ENCODE results near the gene RNASEH2A.
"Not testable (repeated sequence)": the region's sequence is repeated elsewhere in the genome, so short reads cannot be mapped to it uniquely, and the experiment has no call there.

Gene RNASEH2A

DNA sequence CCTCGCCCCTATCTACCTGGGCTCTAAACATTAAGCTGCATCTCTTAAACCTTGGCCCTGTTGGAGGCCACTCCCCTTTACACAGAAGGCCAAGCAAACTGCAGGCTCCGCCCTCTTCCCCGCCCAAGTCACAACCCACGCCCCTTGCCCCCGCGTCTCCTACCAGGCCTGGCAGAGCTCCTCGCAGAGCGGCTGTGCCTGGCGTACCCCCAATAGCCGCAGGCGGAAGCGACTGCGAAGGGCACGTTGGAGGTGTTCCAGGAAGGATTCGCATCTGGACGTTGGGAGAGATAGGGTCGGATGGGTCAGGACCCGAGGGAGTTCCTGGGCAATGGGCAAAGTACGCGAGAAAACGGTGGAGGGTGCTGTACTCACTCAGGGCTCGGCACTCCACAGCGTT lies 22.1 kb downstream of the RNASEH2A start:
- no peak for DNase-seq (ENCODE audit: low read depth in 1 of 2, low spot score in 1 of 2)

DNA sequence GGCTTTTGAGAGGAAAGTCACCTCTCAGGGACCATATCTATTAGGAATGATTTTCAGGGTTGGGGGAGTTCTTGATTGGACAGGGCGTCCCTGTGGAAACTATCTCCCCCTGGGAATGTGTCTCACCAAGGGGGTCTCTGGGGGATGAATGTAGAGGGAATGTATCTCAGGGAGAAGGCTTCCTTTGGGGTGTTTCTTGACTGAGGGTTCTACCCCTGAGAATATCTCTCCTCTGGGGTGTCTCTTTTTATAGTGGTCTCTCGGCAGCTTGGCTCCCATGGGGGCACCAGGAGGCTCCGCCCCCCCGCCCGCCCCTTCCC lies 27.0 kb downstream of the RNASEH2A start:
- no peak for DNase-seq (ENCODE audit: low read depth in 1 of 2, low spot score in 1 of 2)

DNA sequence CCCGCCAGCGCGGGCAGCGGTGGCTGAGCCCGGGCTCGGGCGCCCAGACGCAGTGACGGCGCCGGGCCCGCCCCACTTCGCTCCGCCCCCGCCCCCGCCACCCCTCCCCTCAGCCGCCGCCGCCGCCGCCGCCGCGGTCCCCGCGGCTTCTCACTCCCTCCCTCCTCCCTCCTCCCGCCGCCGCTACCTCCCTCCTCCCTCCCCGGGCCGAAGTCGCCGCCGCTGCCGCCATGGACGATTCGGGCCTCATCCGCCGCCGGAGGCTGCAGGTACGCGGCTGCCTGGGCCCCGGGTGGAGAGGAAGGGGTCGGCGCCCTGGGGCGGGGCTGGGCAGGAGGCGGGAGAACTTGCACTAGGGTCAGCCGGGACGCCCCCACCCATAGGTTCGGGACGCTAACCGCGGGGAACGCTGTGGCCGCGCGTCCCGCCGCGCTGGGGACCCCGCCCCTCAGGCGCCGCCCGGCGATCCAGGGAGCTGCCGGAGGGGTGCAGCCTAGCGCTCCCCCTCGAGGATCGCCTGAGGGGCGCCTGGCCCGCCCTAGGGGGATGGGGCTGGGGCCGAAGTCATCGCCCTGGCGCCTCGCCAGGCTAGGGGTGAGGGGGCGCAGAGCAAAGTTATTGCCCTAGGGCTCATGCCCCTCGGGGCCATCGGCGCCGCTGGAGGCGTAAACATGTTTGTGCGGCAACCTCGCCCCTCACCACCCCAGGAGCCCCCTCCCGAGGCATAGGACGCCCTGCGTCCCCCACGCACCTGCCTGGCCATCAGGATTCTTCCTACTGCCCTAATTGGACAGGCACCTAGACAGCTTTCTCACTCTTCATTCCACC lies 27.6 kb downstream of the RNASEH2A start:
- no peak for DNase-seq (ENCODE audit: low read depth in 1 of 2, low spot score in 1 of 2)

DNA sequence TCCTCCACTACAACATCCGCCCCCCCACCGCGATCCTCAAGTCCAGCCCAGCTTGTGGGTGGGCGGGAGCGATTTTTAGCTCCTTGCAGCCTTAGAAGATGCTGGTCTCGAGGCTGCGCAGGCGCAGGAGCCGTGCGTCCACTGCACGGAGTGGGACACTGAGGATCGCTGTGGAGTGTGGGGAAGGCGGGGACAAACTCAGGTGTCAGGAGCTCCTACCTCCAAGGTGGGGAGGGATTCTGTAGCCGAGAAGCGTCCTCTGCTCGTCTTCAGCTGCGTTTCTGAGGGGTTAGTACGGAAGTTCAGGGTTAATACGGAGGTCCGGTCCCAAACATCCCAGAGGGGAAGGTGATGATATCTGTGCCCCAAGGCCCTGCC lies 28.2 kb downstream of the RNASEH2A start, which contains the start of gene RTBDN:
Gene RTBDN, minus strand, starts transcription at position 14 of the 378 bp plus-strand sequence. CDS start 4,600 bp downstream, outside the sequence.
- no peak for DNase-seq (ENCODE audit: low read depth in 1 of 2, low spot score in 1 of 2)

DNA sequence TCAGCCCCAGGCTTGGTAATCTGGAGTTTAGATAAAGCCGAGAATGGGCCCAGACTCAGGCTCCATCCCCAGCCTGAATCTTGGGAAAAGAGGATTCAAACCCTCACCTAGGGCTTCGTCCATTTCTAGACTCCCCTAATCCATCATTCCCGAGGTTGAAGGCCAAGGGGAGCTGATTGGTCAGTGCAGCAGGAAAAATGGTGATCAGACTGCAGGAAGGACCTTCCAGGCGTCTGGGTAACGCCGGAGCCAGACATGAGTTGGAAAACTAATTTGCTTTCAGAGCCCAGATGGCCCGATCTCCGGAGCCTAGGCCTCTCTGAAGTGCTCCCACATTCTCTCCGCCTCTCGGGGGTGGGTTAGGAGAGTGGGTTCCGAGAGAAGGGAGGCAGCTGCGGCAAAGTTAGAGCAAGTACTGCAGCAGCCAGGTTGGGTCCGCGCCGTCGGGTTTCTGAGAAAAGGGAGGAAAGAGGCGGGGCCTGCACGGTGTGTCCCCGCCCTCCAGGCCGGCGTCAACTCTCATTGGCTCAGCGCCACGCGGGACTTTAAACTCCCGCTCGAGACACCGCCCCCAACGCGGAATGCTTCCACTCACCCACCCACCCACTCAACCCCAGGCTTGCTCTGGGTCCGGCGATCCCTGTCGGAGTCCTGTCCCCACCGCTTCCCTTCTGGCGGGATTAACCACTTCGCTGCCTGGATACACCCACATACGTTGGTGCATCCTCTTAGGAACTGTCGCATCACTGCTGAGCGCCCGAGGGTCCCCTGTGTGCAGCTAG lies 28.8 kb downstream of the RNASEH2A start:
- DNase-seq (ENCODE audit: low read depth in 1 of 2, low spot score in 1 of 2) = no peak

DNA sequence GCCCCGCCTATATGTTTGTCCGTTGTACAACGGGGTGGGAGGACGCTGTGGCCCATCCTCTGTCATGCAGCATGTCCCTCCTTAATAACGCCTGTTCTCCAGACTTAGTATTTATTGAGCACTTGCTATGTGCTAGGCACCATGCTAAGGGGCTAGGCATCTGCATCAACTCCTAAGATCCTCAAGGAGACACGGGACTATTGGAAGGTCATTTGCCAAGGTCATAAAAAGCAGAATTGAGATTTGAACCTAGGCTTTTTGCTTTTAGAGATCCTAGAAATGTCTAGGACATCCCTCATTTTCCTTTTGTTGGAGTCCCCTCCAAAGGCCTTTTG lies 30.1 kb downstream of the RNASEH2A start:
- DNase-seq (ENCODE audit: low read depth in 1 of 2, low spot score in 1 of 2) = no peak

DNA sequence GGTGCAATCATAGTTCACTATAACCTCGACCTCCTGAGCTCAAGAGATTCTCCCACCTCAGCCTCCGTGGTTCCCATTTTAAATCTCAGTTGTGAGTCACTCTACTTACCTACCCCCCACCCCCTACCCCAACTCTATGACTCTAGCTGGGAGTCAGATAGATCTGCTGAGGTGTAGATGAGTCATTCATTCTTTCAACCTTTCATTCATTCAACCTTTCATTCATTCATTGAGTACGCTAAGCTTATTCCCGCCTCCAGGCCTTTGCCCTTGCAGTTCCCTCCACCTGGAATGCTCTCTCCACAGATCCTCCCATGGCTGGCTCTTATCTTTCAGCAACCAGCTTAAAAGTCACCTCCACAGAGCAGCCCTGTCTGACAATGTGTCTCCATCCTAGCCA lies 30.8 kb downstream of the RNASEH2A start:
- DNase-seq (ENCODE audit: low read depth in 1 of 2, low spot score in 1 of 2) = no peak

DNA sequence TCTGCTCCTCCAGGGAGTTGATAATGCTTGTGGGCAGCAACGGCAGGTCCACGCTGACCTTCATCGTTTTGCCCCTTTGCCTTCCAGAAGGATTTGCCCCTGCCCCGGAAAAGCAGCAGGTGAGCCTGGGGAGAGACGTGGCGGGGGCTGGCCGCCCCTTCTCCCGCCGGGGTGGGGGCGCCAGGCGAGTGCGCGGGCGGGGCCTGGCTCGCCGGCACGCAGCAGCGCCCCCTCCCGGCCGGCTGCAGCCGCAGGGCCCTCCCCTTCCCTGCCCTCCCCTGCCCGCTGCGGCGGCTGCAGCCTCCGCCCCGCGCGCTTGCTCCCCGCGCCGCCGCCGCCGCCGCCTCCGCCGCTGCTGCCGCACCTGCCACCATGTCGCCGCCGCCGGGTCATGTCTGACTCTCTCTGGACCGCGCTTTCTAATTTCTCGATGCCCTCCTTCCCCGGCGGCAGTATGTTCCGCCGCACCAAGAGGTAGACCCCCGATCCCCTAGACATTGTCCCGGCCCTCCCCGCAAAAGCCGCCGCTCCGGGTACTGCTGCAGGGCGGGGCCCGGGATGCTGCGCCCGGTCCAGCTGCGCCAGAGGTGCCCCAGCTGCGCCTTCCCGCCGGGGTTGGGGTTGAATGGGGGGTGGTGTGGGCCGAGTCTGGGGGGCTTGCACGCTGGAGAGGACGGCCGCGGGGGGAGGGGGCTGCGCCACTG lies 31.9 kb downstream of the RNASEH2A start, which contains the start of gene MAST1:
Gene MAST1, plus strand, starts transcription at position 334 of the 704 bp plus-strand sequence. Its CDS starts 58 bp downstream, at position 392.
- no peak for DNase-seq (ENCODE audit: low read depth in 1 of 2, low spot score in 1 of 2)

DNA sequence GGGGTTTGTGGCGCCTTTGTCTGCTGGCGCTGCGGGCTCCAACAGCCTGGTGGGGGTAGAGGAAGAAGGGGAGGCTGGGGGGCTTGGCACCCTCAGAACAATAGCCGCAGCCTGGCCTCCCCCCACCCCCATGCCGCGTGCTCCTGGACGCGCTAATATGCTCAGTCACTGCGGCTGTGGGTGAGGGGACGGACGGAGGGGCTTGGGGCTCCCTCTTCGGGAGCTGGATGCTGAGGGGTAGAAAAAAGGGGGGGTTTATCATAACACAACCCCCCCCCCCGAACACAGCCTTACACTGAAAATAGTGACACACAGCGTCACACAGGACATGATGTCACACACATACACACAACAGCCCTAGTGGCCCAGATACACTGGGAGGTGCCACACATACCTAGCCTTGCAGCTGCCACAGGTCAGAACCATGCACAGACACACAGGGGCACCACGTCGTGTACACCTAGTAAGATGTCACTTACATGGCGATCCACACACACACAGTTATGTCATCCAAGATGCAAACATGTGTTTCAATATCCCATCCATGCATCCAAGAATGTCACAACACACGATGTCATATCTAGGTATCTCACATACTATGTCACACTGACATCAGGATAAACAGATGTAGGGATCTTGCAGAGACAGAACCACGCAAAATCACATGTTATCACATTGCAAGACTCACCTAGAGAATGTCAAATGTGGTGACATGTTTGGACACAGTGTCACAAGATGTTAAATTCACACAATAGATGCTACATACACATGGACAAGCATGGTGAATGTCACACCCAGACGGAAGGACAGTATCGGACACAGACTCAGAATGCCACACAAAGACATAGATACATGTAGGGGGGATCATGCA lies 32.7 kb downstream of the RNASEH2A start:
- DNase-seq (ENCODE audit: low read depth in 1 of 2, low spot score in 1 of 2) = no peak

DNA sequence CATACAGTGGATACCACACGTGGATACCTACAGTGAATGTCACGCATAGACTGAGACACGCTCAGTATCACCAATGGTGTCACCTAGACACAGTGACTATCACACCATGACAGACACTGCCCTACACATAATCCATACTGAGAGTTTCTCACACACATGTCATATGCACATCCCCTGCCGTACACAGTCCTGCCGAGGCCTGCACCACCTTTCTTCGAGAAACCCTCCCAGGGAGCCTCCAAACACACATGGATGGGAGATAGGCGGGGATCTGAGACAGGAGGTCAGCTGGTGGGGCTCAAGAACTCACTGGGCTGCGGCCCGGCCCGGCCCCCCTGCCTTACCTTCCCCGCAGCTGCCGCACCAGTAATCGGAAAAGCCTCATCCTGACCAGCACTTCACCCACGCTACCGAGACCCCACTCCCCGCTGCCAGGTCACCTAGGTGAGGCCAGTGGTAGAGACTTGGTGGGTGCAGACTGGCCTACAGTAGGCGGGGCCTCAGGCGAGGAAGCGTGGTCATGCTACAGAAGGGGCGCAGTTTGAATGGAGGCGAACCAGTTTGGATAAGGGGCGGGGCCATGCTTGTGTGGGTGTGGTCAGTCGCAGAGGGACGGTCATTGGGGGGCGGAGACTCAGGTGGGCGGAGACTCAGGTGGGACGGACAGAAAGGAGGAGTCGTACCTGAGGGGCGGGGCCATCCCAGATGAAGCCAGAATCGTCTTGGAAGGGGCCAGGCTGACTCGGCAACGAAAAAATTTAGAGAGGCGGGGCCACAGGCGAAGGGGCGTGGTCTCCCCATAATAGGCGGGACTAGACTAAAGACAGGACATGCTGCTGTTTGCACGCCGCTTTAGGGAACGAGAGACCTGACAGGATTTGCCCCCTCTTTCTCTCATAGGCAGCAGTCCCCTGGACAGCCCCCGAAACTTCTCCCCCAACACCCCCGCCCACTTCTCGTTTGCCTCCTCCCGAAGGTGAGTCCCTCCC lies 34.0 kb downstream of the RNASEH2A start:
- DNase-seq (ENCODE audit: low read depth in 1 of 2, low spot score in 1 of 2) = no peak

DNA sequence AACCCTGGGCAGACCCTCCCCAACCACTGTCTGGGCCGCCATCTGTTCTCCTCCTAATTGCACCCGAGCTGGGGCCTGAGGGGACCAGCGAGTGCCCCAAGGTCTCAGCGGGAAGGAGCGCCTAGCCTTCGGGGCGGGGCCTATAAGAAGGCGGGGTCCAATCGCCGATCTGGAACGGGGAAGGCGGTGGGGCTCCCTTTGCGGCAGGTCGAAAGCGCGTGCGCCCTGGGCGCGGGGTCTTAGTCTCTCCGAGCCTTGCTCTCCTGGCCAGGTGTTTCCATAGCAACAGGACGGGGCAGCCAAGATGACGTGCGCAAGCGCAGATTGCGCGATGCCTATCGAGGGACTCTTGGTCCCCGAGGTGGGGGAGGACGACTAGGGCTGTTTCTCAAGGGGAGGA lies 34.7 kb downstream of the RNASEH2A start:
- no peak for DNase-seq (ENCODE audit: low read depth in 1 of 2, low spot score in 1 of 2)

DNA sequence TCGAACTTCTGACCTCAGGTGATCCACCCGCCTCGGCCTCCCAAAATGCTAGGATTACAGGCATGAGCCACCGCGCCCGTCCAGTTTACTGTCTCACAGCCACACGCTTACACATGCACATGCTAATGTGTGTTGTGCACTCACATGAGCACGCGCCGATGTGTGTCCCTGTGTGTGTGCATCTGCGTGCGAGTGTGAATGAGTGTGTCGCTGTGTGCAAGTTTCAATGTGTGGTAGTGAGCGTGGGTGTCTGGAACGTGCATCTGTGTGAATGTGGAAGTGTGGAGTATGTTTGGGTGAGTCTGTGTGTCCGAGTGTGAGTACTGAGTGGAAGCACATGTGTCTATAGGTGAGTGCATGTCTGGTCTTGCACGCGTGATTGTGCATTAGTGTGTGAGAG lies 36.1 kb downstream of the RNASEH2A start:
- DNase-seq (ENCODE audit: low read depth in 1 of 2, low spot score in 1 of 2) = no peak

DNA sequence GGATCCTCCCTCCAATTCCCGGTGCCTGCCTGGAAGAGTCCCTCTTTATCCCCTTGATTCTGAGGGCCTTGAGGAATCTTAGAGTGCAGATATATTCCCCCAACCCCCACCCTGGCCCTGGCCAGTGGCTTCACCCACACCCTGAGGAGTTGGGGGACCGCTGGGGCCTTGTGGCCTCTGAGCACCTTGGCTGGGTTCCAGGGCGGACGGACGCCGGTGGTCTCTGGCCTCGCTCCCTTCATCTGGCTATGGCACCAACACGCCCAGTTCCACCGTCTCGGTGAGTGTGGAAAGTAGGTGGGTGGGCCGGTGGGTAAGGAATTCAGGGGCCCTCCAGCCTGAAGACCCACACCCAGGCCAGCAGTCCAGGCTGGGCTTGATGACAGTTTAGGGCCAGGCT lies 36.9 kb downstream of the RNASEH2A start:
- DNase-seq (ENCODE audit: low read depth in 1 of 2, low spot score in 1 of 2) = no peak

DNA sequence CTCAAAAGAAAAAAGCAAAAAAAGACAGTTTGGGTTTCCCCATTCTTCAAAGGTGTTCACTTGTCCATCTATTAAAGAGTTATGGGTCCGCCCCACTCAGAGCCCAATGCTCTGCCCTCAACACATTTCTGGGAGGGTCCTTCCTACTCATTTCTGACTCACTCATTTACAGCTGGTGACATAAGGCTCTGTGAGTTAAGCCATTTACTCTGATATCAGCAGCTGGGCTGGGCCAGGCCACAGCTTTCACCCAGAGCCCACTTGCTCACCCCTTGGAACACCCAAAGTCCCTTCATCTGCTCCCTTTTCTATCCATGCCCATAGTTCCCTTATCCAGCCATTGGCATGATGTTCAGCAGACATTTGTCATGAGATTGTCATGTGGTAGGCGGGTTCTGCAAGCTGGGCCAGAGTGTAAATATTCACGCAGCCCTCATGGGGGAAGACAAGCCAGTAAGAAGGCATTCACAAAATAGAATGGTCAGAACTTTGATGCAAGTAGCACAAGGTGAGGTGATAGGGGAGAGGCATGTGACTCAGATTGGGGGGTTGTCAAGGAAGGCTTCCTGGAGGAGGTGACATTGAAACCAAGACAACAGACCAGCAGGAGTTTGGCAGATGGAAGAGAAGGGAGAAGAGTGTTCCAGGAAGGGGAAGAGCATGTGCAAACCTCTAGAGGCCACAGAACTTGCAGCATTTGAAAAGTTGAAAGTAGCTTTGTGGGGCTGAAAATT lies 37.8 kb downstream of the RNASEH2A start:
- DNase-seq (ENCODE audit: low read depth in 1 of 2, low spot score in 1 of 2) = no peak

DNA sequence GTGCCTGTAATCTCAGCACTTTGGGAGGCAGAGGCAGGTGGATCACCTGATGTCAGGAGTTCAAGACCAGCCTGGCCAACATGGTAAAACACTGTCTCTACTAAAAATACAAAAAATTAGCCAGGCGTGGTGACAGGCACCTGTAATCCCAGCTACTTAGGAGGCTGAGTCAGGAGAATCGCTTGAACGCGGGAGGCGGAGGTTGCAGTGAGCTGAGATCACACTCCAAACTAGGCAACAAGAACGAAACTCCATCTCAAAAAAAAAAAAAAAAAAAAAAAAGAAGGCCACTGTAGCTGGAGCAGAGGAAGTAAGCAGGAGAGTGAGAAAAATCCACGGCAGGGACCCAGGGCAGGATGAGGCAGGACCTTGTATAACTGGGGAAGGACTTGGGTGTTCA lies 40.2 kb downstream of the RNASEH2A start:
- not testable (repeated sequence) for DNase-seq (ENCODE audit: low read depth in 1 of 2, low spot score in 1 of 2)

DNA sequence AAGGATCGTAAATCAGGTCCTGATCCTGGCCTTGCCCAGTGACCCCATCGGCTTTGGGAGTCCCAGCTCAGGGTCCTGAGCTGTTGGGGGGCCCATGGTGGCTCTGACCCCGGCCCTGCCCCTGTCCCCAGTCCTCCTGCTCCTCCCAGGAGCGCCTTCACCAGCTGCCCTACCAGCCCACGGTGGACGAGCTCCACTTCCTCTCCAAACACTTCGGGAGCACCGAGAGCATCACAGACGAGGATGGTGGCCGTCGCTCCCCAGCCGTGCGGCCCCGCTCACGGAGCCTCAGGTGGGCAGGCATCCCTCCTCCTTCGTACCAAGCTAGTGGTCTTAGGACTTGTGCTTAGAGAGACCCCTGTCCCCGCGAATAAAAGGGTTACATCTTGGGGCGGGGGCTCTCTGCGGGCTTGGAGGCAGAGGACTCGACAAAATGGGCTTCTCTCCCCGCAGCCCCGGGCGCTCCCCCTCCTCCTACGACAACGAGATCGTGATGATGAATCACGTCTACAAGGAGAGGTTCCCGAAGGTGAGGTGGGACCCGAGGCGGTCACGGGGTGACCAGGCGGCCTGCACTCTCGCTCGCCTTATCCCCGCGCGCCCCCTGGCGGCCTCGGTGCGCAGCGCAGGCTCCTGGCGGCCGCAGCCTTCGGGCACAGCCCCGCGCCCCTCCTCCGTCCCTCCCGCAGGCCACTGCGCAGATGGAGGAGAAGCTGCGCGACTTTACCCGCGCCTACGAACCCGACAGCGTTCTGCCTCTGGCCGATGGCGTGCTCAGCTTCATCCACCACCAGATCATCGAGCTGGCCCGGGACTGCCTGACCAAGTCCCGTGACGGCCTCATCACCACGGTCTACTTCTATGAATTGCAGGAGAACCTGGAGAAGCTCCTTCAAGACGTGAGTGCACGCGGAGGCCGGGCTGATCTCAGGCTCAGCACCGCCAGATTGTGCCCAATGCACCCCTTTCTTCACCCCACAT lies 41.1 kb downstream of the RNASEH2A start:
- DNase-seq (ENCODE audit: low read depth in 1 of 2, low spot score in 1 of 2) = peak; percentile 70 to 81

DNA sequence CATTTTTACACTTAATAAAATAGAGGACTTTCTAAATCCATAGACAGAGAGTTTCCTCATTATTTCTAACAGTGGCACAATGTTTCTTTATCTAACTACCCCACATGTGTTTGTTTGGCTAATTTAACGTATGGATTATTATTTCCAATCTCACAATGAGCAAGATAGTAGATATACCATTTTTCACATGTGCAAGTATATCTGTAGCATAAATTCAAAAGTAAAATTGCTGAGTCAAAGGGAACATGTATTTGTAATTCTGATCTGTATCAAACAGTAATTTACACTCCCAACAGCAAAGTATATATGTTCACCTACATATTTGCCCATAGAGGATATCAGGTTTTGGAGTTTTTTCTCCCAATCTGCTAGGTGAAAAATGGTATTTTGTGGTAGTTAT lies 50.3 kb downstream of the RNASEH2A start:
- DNase-seq (ENCODE audit: low read depth in 1 of 2, low spot score in 1 of 2) = no peak
